ENCODE data around the gene SLC44A1.

DNA sequence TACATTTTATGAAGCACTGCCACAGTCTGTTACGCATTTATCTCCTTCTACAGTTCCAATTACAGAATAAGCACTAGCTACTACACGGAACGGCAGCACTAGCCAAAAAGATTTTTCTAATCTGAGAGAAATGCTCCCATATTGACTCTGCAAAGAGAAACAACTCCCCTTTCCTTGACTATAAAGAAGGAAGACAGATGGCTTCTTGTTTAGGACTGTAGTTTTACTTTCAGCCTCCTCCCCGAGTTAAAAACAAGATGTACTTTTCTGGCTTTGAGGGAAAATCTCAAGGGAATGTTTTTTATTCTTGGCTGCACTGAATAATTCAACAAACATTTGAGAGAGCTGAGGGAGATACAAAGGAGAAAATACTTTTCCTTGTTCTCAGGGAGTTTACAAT, 1.9 kb upstream of the SLC44A1 start:
- TF ChIP-seq, protein P1, sequence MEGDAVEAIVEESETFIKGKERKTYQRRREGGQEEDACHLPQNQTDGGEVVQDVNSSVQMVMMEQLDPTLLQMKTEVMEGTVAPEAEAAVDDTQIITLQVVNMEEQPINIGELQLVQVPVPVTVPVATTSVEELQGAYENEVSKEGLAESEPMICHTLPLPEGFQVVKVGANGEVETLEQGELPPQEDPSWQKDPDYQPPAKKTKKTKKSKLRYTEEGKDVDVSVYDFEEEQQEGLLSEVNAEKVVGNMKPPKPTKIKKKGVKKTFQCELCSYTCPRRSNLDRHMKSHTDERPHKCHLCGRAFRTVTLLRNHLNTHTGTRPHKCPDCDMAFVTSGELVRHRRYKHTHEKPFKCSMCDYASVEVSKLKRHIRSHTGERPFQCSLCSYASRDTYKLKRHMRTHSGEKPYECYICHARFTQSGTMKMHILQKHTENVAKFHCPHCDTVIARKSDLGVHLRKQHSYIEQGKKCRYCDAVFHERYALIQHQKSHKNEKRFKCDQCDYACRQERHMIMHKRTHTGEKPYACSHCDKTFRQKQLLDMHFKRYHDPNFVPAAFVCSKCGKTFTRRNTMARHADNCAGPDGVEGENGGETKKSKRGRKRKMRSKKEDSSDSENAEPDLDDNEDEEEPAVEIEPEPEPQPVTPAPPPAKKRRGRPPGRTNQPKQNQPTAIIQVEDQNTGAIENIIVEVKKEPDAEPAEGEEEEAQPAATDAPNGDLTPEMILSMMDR (CRISPR knock-in tag; IDR thresholded peaks at IDR 0.05): no peak
- TF ChIP-seq TCF7L2 (IDR thresholded peaks at IDR 0.05; ENCODE audit: low read depth, low read length) (no peak), SRF (IDR thresholded peaks at IDR 0.05; ENCODE audit: low read depth, low read length) (no peak)
